Suprapubic skin (tissue), 4 donors: Measurements from ENCODE around the gene CFL1.

ENCODE experiments used
- EP300 ChIP-seq: sonication (generic); formaldehyde crosslinking; IDR thresholded peaks from one replicate; pipeline ENCODE4 v1.6.1; 2017; ENCODE audit warnings: antibody characterized with exemption
- POLR2A ChIP-seq, 2 donors: fragments of 450-650 bp; IDR thresholded peaks; one replicate each; pipeline ENCODE4 v1.6.1; 2017; ENCODE audit warnings: antibody characterized with exemption in 2 of 2, mild to moderate bottlenecking in 2 of 2, moderate library complexity in 2 of 2
- POLR2AphosphoS5 ChIP-seq, 3 donors: sonication (generic); formaldehyde crosslinking; IDR thresholded peaks; one replicate each; pipeline ENCODE4 v1.6.1; 2017; ENCODE audit warnings: antibody characterized with exemption in 3 of 3
- TF ChIP-seq, protein P1 (sequence below), 2 donors: fragments of 200-600 bp in 1 of 2; fragments of 450-650 bp in 1 of 2; sonication (generic) in 1 of 2; IDR thresholded peaks; one replicate each; pipeline ENCODE4 v1.5.1; 2016 to 2019; ENCODE audit warnings: antibody characterized with exemption in 2 of 2, mild to moderate bottlenecking in 1 of 2, moderate library complexity in 1 of 2

GRCh38 chr11:65833297-65834030, 24.5 kb downstream of the CFL1 start, which contains the start of gene SNX32:
- TF ChIP-seq, protein P1, sequence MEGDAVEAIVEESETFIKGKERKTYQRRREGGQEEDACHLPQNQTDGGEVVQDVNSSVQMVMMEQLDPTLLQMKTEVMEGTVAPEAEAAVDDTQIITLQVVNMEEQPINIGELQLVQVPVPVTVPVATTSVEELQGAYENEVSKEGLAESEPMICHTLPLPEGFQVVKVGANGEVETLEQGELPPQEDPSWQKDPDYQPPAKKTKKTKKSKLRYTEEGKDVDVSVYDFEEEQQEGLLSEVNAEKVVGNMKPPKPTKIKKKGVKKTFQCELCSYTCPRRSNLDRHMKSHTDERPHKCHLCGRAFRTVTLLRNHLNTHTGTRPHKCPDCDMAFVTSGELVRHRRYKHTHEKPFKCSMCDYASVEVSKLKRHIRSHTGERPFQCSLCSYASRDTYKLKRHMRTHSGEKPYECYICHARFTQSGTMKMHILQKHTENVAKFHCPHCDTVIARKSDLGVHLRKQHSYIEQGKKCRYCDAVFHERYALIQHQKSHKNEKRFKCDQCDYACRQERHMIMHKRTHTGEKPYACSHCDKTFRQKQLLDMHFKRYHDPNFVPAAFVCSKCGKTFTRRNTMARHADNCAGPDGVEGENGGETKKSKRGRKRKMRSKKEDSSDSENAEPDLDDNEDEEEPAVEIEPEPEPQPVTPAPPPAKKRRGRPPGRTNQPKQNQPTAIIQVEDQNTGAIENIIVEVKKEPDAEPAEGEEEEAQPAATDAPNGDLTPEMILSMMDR (IDR thresholded peaks at IDR 0.05), result no peak
- no peak for TF ChIP-seq POLR2A (IDR thresholded peaks at IDR 0.05)
- TF ChIP-seq EP300, result no peak
- TF ChIP-seq POLR2AphosphoS5 (IDR thresholded peaks at IDR 0.05), result no peak
